GM12891 (cell line): ENCODE data around the gene HOXC5.

Source experiments
- POLR2A ChIP-seq: IDR thresholded peaks from 2 replicates; pipeline ENCODE4 v1.6.1; 2011; ENCODE audit warnings: low read depth, low read length, control low read depth
- POLR2AphosphoS5 ChIP-seq: IDR thresholded peaks from 2 replicates; pipeline ENCODE4 v1.6.1; 2011; ENCODE audit warnings: low read depth, low read length, control low read depth
- SPI1 ChIP-seq: IDR thresholded peaks from 2 replicates; pipeline ENCODE4 v1.6.1; 2011; ENCODE audit warnings: low read depth, low read length, control low read depth

- no peak for TF ChIP-seq SPI1
- no peak for TF ChIP-seq POLR2A
- TF ChIP-seq POLR2AphosphoS5, result no peak
Observed at GRCh38 chr12:54055552-54055951, 22.7 kb downstream of the HOXC5 start.
